Fibroblast of skin of left biceps (primary cell): ENCODE data around the gene CISD3.

ENCODE experiments used
- DNase-seq, 2 experiments: peaks; one replicate each; pipeline ENCODE4 v3.0.0-alpha.2; 2013; ENCODE audit warnings: low read depth in 2 of 2

The CISD3 gene

DNA sequence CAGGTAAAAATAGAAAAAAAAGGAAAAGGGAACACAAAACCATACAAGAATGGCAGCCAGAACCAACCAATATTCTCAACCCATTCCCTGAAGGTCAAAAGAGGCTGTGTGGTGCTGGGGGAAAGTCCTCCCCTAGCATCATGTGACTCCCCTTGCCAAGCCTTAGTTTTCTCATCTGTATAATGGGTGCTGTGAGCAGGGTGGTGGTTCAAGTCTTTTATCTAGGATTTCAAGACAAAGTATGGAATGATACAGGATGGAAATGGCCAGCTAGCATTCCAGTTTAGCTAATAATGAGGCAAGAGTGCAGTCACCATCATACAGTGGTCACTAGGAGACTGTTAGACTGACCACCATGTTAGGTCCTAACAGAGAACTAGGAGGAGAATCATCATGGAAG, 43.1 kb downstream of the CISD3 start:
- no peak for DNase-seq

DNA sequence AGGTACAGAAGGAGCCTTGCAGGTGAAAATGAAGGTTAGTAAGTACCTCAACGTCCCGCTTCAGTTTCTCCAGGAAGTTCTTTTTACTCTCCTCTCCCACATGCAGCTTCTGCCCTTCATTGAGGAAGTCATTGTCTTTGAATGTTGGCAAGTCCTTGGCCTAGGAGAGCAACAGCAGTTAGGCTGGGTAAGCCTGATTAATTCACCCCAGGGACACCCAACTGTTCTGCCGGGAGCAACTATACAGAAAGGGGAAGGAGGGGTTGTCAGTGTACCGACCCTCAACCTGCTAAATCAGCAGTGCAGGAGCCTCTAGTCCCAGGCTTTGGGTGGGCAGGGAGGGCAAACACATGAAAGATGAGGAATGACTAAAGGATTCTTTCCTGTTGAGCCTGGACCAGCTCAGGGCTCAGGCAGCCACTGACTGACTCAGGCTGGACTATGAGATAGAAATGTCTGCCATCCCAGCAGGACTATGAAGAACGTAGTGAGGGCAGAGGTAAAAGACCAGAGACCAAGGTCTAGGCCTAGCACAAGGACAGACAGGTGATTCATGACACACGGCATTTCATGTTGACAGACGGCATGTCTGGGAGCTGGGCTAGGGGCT, 47.6 kb downstream of the CISD3 start:
- DNase-seq: no peak

DNA sequence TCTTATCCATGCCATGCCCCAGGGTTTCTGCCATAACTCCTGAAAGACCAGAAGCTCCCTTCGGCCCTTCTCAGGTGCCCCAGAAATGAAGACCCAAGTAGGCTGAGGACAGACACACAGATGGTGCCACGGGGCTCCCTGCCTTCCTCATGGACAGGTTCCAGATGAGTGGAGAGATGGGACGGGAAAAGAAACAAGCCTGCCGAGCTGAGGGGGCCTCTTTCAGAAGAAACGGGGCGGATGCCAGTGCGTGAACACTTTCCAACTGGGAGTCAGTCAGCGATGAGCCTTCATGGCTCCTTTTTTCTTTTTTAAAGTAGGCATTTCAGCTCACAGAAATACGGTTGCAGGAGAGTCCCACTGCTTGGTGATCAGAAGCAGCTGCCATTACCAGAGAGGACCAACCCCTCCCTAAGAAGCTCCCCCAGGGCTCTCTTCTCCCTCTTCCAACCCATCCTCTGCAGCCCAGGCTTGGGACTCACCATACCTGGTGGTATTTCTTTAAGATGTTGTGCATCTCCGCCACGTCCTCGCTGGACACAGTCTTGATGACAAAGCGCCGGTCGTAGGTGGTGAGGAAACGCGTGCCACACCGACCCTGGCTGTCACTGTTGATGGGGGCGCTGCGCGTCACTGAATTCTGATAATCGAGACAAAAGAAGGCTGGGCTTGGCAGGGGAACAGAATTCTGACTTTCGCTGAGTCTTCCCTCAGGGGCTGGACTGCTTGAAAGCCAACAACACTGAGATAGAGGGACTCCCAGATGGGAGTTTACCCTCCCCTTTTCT, 50.0 kb downstream of the CISD3 start:
- DNase-seq: no peak

DNA sequence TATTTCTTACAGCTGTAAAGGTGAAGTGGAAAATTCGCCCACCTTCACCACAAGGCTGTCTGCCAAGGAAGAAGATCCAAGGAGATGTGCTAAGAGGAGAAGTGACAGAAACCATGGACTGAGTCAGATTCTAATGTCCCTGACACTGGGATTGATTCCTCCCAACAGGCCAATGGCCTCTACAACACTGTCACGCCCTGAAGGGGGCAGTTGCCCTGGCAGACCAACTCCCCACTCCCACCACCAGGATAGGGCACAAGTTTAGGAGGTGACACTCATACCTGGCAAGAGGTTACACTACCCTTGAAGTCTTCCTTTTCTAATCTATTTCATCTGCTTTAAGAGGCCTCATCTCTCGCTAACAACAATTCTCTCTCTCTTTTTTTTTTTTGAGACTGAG, 53.1 kb downstream of the CISD3 start:
- DNase-seq: no peak
